GM21786 (cell line): ENCODE results near the gene CNTFR.

ENCODE experiments used
- ATAC-seq: cut with Tn5 transposase; IDR thresholded peaks from one replicate; pipeline ENCODE4 v1.9.1; 2021; ENCODE audit not compliant: unreplicated experiment

CNTFR gene

GRCh38 chr9:34508951-34509350 lies 80.6 kb downstream of the CNTFR start:
- ATAC-seq: no peak

GRCh38 chr9:34508463-34508862 lies 81.1 kb downstream of the CNTFR start:
- no peak for ATAC-seq

- no peak for ATAC-seq
Measured at GRCh38 chr9:34507966-34508365, 81.6 kb downstream of the CNTFR start.

GRCh38 chr9:34507556-34507955 lies 82.0 kb downstream of the CNTFR start:
- no peak for ATAC-seq

DNA sequence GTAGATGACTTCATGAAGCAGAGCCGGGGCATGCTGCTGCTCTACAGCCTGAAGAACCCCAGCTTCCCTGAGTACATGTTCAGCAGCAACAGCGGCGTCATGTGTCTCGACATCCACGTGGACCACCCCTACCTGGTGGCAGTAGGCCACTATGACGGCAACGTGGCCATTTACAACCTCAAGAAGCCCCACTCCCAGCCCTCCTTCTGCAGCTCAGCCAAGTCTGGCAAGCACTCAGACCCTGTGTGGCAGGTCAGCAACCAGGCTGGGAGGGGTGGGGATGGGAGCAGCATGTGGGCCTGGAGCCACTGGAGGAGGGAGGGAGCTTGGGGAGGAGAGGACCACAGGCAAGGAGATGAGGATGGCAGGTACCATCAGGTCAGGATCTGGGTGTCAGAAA lies 82.9 kb downstream of the CNTFR start:
- ATAC-seq: no peak

GRCh38 chr9:34505370-34506120 lies 84.0 kb downstream of the CNTFR start:
- ATAC-seq: no peak

DNA sequence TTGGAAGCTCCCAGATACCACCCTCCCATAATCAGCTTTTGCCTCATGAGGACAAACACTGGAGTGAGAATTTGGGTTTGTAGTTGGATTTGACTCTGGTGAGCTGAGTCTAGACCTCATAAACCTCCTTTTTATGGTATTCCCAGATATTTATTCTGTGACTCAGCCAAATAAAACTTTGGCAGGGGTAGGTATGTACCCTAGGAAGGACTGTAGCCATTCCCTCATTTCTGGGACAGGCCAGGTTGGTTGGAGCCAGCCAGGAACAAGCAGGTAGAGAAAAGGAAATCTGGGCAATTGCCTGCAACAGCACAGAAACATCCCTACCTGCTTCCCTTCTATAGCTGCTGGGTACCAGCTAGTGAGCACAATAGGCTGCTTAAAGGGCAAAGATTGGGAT lies 86.1 kb downstream of the CNTFR start:
- ATAC-seq: no peak

DNA sequence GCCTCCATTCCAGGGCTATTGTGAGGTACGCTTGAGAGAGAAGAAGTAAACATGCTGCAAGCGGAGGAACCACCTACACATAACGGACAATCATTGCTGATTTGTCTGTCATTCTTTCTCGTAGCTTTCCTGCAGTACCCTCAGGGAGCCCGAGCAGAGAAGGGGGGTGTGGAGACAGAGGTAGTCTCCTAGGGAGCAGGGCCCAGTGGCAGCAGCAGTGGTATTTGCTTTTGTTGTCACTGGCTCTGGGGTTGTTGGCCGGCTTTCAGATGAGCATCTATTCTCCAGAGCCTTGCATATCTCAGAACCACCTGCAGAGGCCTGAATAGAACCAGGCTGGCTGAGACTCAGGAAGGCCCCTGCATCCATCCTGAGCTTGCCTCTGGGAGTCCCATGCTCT lies 86.6 kb downstream of the CNTFR start:
- ATAC-seq: no peak

DNA sequence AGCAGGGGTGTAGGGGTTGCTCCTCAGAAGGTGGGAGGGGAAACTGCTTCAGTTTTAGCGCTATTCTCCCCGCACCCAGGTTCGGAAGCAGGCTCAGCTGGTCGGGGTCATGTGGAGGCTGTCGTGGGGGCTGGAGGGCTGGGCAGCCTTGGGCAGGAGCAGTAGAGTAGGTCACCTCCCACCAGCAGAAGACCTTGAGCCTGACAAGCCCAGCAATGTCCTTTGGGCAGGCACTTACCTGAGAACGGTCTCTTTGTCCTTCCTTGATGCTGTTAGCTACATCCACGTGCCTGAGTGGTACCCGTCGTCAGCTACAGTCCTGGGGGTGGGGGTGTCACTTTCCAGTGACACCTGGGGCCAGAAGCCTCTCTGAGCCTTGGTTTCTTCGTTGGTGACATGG lies 87.1 kb downstream of the CNTFR start:
- no peak for ATAC-seq

GRCh38 chr9:34501889-34502425 lies 87.6 kb downstream of the CNTFR start:
- ATAC-seq: no peak
